HG03342 (cell line): Measurements from ENCODE around the gene SLC2A14.
A peak's percentile ranks its signal among the peaks of the same experiment; 100 is the strongest.
"Not testable (repeated sequence)": the region's sequence is repeated elsewhere in the genome, so short reads cannot be mapped to it uniquely, and the experiment has no call there.

ENCODE experiments used
- ATAC-seq: cut with Tn5 transposase; IDR thresholded peaks from one replicate; pipeline ENCODE4 v1.9.1; 2021; ENCODE audit warnings: mild to moderate bottlenecking, moderate library complexity; ENCODE audit not compliant: unreplicated experiment

Gene SLC2A14

DNA sequence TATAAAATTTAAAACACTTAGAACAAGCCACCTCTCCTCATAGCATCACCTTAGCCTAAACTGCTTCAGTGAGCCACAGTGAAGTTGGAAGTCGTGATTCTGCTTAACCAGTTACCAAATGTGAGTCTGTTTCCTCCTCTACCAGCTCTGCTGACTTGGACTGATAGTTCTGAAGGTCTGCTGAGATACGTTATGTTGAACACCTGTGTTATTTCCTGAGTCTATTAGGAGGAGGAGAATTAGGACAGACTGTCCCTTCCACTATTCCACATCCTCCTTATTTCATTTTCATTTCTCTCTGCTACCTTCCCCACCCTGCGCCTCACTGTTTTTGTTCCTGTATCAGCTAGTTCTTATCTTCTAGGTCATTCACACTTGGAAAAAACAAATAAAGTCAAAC, 2.4 kb downstream of the SLC2A14 start:
- no peak for ATAC-seq

DNA sequence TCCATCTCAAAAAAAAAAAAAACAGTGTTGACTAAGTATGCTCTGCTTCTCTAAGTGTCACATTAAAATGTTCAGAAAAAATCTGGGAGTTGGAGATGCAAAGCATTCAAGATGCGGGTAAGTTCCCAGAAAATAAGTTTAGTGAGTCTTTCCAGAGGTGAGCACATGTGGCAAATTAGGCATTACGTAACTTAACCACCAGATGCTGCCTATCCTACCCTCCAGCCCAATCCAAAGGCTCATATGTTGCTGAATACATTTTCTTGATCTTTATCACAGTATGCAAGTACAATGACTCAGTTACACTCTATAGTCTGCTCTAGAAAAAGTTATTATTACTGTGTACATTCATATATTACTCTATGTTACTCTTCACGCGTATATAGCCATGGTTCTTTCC, 3.6 kb downstream of the SLC2A14 start:
- no peak for ATAC-seq

DNA sequence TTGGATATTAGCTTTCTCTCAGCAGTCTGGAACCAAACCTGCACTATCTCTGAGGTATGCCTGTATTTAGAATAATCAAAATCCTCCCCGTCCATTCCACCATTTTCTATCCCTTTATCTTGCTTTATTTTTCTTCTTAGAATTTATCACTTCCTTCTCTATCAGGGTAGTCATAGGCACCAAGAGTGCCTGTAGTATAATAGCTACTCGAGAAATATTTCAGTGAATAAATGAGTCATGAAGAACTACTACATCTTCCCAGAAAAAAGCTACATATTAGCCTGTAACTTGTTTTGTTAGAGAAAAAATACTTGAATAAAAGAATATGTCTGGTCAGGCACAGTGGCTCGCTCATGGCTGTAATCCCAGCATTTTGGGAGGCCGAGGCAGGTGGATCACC, 4.3 kb downstream of the SLC2A14 start:
- no peak for ATAC-seq

DNA sequence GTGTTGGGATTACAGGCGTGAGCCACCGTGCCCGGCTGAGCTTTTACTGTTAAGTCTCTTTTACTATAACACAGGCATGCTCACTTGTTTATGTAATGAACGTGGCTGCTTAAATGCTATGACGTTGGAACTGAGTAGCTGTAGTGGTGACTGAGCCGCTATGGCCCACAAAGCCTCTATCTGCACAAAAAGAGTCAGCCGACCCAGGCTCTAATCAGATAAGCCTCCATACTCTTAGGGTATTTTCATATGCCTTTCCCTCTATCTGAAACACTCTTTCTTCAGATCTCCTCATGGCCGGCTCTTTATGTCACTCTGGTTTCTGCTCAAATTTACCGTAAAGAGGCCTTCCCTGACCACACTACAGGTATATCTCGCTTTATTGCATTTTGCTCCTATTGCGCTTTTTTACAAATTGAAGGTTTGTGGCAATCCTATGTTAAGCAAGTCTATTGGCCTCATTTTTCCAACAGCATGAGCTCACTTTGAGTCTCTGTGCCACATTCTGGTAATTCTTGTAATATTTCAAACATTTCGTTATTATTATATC, 8.0 kb downstream of the SLC2A14 start:
- no peak for ATAC-seq

DNA sequence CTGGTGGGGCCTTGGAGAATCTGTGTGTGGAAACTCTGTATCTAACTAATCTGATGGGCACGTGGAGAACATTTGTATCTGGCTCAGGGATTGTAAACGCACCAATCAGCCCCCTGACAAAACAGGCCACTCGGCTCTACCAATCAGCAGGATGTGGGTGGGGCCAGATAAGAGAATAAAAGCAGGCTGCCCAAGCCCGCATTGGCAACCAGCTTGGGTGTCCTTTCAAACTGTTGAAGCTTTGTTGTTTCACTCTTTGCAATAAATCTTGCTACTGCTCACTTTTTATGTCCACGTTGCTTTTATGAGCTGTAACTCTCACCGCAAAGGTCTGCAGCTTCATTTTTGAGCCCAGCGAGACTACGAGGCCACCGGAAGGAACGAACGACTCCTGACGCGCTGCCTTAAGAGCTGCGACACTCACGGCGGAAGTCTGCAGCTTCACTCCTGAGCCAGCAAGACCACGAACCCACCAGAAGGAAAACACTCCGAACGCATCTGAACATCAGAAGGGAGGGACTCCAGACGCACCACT, 9.8 kb downstream of the SLC2A14 start:
- not testable (repeated sequence) for ATAC-seq

DNA sequence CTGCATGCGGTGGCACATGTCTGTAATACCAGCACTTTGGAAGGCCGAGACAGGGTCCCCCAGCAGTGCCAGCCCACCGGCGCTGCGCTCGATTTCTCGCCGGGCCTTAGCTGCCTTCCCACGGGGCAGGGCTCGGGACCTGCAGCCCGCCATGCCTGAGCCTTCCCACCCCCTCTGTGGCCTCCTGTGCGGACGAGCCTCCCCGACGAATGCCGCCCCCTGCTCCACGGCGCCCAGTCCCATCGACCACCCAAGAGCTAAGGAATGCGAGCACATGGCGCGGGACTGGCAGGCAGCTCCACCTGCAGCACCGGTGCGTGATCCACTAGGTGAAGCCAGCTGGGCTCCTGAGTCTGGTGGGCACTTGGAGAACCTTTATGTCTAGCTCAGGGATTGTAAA, 10.4 kb downstream of the SLC2A14 start:
- not testable (repeated sequence) for ATAC-seq

DNA sequence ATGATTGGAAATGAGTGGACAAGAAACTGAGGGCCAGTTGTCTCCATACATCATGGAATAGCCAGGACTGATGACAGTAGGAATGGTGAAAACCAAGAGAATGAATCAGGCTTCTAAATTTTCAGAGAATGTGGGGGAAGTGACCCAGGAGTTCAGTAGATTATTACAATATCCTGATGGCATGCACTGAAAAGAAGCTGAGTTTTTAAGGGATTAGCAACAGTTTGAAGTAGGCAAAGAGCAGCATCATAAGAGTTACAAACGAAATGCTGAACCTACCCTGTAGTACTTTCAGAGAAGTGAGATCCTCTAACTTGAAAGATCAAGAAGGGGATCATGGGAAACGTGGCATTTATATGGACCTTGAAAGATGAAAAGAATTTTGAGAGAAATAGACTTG, 13.2 kb downstream of the SLC2A14 start:
- no peak for ATAC-seq

DNA sequence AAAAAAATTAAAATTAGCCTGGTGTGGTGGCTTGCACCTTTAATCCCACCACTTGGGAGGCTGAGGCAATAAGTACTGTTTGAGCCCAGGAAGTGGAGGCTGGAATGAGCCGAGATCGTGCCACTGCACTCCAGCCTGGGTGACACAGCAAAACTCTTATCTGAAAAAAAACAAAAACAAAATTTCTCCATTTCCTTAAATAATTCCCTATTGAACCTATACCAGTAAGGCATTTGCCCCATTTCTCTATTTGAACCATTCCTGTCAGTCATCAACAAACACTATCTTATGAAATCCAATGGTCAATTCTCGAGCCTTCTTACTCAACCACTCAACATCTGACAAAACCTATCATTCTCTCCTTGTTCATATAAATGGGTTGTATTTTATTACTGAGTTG, 14.7 kb downstream of the SLC2A14 start:
- ATAC-seq, result no peak

DNA sequence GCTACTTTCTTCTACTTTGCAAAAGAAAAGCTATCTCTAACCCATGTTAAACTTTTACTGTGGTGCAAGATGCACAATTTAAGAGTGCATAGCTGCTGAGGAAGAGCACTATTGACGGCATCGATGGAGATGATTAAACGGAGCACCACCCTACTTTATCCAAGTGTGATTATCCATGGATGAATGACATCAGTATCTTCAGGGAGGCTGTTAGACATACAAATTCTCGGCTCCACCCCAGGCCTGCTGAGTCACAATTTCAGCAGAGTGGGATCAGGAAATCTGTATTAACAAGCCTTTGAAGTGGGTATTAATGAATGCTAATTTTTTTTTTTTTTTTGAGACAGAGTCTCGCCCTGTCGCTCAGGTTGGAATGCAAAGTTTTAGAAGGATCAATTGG, 16.2 kb downstream of the SLC2A14 start:
- ATAC-seq, result no peak

DNA sequence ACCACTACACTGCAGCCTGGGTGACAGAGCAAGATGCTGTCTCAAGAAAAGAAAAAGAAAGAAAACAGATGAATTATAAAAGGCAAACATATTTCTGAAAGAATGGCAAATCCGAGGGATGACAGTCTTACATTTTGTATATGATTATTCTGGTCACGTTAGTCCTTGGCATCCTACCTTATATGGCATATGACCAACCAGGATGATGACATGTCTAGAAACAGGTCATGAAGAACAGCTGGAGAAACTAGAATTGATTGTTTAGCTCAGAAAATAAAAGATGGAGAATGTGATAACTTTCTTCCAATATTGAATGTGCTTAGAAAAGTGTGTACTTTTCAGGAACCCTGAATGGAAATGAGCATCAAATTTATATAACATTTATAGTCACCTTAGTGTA, 19.2 kb downstream of the SLC2A14 start:
- no peak for ATAC-seq

DNA sequence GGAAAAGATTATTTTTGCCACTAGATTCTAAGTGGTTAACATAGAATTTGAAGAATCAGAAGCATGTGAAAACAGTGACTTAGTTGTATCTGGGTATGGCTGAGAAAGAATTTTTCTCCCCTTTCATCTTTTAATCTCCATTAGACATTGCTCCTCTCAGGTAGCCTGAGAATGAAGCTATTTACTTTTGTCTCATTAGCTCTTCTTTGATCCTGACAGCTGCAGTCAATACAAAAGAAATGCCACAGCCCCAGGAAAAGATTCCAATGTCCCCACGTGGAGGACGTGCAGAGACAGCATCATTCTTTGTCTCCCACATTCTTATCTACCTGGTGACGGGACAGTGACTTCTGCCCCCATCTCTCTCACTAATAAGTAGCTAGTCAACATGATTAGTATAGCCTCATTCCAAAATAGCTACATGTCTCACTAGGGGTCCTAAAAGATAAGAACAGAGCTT, 21.1 kb downstream of the SLC2A14 start:
- ATAC-seq, result not testable (repeated sequence)

DNA sequence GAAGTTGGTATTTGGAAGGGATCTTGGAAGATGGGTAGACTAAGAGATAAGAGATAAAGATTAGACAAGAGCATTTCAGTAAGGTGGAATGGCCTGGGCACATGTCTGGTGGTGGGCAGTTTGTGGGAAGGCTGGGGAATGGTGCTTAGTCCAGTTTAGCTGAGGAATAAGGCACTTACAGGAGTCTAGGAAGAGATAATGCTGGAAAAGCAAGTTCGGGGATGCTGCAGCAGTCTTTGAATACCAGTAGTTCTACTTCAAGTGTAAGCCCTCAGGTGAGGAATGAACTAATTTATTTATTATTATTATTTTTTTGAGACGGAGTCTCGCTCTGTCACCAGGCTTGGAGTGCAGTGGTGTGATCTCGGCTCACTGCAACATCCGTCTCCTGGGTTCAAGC, 22.6 kb downstream of the SLC2A14 start:
- ATAC-seq, result not testable (repeated sequence)

DNA sequence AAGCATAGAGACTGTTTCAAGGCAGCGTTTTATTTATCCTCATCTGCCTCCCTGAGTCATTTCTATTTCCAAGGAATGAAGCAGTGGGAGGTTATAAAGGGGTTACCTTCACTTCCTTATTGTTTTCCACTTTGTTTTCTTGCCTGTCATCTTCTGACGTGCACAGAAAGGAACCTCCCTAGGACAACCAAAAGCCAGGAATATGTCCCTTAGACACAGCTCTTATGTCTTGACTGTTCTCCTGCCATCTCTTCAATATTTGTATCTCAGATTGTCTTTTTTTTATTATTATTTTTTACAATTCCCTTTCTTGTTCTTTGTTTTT, 24.7 kb downstream of the SLC2A14 start:
- not testable (repeated sequence) for ATAC-seq

DNA sequence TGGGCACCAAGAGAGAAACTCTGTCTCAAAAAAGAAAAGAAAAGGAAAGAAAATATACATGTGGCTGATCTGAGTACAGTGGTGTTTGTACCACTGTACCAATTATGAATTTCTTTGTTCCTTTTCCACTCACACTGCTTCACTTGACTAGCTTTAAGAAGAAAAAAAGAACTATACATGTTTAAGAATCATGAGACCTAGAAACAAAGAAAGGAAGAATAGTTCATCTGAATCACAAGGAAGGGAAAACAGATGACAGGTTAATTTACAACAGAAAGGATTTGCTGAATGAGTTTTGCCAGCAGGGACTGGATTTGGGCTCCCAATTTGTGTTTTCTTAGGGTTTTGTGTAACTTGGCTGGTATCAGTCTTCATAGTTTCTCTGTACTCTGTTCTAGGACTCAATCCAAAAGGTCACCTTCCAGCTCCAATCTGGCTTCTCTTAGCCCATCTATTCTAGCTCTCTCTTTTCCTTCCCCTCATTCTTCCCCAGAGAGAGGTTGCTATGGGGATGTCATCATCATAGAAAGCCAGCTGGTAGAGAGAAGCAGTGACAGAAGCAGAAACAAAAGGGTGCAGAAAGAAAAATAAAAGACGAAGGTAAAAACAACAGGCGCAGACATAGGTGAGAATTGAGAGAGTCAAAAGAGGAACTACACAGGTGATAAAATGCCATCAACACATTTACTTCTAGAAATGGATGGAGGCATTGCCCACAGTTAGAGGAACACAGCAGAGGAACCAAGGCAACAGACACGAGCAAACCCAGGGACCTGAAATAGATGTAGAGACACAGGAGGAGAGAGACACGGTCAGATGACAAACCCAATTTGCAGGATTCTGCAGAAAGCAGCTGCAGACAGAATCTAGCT, 25.3 kb downstream of the SLC2A14 start:
- ATAC-seq, result peak; percentile 67

DNA sequence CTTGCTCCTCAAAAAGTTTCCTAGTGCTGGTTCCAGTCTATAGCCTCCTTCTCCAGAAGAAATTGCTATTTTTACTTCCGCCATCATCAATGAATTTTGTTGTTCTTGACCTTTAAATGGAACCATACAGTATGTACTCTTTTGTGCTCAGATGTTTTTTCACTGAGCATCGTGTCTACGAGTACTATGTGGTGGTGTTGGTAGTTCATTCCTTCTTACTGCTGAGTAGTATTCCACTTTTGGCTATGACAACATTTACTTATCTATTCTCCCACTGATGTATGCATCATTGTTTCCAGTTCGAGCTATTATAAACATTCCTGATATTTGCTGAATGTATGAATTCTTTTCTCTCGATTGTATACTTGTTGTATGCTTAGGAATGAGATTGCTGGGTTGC, 28.6 kb downstream of the SLC2A14 start:
- ATAC-seq, result no peak

DNA sequence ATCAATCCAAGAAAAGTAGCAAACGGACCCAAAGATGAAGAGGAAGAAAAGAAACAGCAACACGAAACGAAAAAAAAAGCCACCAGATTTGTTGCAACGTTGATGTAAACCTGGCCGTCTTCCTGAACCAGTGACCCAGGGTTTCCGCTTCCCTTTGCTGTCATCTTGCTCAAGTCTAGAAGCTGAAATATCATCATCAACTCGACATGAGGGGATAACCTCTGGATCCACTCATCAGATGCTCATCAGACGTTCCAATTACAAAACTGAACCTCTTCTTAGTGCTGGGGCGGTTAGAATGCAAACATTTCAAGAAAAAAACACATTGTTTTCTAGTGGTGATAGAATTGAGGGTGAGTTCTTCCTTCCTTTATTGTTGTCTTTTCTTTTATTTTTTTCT, 29.1 kb downstream of the SLC2A14 start:
- ATAC-seq, result not testable (repeated sequence)

DNA sequence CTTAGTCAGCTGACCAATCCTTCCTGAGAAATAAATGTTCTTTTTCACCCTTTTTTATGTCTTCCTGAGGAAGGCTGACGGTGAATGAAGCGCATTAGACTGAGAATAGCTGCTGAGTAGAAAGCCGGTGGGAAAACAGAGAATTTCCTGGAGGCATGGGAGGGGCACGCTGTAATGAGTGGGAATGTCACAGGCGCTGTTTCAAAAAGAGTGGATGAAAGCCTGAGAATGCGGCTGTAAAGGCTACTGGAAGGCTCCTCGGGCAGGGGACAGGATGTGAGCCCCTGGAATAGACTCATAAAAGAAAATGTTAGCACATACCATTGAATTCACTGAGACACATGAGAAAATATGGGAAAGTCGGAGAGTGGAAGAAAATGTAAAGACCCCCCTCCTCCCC, 29.6 kb downstream of the SLC2A14 start:
- ATAC-seq, result not testable (repeated sequence)

DNA sequence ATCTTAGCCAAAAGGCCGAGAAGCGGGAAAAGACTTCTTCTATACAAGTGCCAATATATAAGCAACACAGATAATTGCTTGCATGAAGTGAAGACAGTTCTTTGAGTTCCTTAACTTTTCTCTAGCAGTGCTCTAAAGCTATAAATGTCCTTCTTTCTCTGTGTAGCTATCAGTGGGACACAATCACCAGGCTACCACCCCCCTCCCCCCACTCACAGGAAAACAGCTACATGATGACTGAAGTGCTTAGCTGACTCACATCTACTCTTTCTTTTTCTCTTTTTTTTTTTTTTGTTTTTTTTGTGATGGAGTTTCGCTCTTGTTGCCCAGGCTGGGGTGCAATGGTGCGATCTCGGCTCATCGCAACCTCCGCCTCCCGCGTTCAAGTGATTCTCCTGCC, 30.3 kb downstream of the SLC2A14 start:
- not testable (repeated sequence) for ATAC-seq

DNA sequence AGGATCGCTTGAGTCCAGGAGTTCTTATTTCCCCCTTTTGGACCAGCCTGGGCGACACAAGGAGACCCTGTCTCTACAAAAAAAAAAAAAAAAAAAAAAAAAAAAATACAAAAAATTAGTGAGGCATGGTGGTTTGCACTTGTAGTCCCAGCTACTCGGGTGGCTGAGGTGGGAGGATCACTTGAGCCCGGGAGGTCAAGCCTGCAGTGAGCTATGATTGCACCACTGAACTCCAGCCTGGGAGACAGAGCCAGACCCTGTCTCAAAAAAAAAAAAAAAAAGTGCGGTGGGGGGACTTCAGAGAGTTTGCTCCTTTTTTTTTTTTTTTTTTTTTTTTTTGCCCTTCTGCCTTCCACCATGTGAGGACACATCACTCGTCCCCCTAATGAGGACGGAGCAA, 32.9 kb downstream of the SLC2A14 start:
- not testable (repeated sequence) for ATAC-seq

DNA sequence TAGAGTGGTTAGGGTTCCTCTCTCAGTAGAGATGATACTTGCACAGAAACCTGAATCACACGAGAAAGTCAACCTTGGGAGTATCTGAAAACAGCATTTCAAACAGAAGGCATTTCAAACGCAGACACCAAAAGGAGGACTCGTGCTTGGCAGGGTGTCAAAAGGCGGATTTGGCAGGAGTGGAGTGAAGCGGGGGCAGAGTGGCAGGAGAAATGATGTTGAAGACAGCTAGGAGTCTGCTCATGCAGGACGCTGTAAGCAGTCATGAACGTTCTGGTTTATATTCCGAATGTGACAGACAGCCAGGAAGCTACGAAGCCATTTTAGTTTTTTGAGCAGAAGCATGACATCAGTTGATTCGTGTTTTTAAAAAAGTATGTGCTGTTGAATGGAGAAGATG, 33.5 kb downstream of the SLC2A14 start:
- ATAC-seq, result not testable (repeated sequence)

DNA sequence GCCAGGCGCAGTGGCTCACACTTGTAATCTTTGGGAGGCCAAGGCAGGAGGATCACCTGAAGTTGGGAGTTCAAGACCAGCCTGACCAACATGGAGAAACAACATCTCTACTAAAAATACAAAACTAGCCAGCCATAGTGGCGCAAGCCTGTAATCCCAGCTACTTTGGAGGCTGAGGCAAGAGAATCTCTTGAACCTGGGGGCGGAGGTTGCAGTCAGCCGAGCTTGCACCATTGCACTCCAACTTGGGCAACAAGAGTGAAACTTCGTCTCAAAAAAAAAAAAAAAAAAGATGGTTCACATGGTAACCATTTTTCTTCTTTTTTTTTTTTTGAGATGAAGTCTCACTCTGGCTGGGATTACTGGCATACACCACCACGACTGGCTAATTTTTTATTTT, 35.3 kb downstream of the SLC2A14 start:
- no peak for ATAC-seq

DNA sequence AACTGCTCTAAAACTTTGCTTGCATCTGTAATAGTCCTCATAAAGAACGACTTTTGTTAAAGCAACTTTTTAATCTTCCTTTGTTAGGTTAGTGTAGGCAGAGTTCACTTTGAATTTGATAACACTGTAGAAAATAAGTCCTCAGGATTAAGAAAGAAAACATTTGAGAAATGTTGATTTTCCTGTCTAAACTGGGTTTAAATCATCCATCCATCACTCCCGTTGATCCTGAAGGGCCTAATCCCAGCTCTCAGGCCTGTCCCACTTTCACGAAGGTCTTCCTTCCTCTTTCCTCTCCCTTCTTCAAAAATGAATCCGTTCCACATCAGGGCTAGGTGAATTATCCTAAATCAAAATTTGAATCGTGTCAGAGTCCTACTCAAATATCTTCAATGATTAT, 36.9 kb downstream of the SLC2A14 start:
- ATAC-seq, result no peak
